Breast epithelium (tissue), 3 donors: Measurements from ENCODE around the gene SKAP1.

Source experiments
- CTCF ChIP-seq, 3 donors: fragments of 450-650 bp; IDR thresholded peaks; one replicate each; pipeline ENCODE4 v1.5.1; 2016 to 2017; ENCODE audit warnings: antibody characterized with exemption in 3 of 3, mild to moderate bottlenecking in 3 of 3, moderate library complexity in 3 of 3
- POLR2A ChIP-seq: fragments of 450-650 bp; IDR thresholded peaks from one replicate; pipeline ENCODE4 v1.6.1; 2016; ENCODE audit warnings: antibody characterized with exemption, mild to moderate bottlenecking, moderate library complexity

- TF ChIP-seq CTCF (IDR thresholded peaks at IDR 0.05) = no peak
- no peak for TF ChIP-seq POLR2A
Observed at GRCh38 chr17:48438516-48439061, 8.6 kb upstream of the SKAP1 start.
